Ovary (tissue), 3 donors: ENCODE results near the gene CTBP2.

Experiments used
- EP300 ChIP-seq: sonication (generic); formaldehyde crosslinking; IDR thresholded peaks from one replicate; pipeline ENCODE4 v1.6.1; 2017; ENCODE audit warnings: antibody characterized with exemption
- POLR2A ChIP-seq: fragments of 450-650 bp; IDR thresholded peaks from one replicate; pipeline ENCODE4 v1.6.1; 2017; ENCODE audit warnings: antibody characterized with exemption, mild to moderate bottlenecking, moderate library complexity
- TF ChIP-seq, protein P1 (sequence below), 3 donors: fragments of 450-650 bp in 2 of 3; fragments of 200-600 bp in 1 of 3; IDR thresholded peaks; one replicate each; pipeline versions ENCODE4 v1.5.1 to v1.8.0; 2016 to 2022; ENCODE audit warnings: antibody characterized with exemption in 3 of 3, mild to moderate bottlenecking in 1 of 3
- donor health status: DM: no; HTN: no; CAD: no.

DNA sequence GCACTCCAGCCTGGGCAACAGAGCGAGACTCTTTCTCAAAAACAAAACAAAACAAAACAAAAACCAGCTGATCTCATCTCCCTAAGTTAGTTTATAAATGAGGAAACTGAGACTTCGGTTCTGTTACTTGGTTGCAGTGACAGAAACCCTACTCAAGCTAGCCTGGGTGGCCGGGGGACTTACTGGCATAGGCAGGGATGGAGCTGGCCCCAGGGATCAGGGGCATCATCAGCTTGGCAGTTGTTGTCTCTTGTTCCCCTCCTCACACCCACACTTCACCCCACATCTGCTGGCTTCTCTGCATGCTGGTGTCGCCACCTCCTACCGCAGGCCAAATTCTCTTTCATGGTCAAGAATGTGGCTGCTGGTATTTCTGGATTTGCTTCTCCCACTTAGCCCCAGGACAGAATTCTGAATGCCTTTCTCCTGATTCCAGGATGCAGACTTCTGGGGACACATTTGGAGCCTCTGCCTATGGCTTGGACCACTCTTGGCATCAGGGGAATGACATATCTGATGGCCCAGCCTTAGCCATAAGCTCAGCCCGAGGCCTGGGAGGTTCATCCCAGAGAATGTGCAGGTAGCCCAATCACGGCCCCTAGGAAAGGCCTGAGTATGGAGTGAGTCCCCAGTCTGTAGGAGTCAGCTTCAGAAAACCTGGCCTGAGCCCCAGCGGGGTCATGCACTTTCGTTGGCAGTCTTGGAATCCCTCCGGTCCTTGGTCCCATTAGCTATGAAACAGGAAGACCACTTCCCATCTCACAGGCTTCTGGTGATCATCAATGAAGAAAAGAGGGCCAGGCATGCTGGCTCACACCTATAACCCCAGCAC is 41.6 kb upstream of the CTBP2 start:
- TF ChIP-seq, protein P1, sequence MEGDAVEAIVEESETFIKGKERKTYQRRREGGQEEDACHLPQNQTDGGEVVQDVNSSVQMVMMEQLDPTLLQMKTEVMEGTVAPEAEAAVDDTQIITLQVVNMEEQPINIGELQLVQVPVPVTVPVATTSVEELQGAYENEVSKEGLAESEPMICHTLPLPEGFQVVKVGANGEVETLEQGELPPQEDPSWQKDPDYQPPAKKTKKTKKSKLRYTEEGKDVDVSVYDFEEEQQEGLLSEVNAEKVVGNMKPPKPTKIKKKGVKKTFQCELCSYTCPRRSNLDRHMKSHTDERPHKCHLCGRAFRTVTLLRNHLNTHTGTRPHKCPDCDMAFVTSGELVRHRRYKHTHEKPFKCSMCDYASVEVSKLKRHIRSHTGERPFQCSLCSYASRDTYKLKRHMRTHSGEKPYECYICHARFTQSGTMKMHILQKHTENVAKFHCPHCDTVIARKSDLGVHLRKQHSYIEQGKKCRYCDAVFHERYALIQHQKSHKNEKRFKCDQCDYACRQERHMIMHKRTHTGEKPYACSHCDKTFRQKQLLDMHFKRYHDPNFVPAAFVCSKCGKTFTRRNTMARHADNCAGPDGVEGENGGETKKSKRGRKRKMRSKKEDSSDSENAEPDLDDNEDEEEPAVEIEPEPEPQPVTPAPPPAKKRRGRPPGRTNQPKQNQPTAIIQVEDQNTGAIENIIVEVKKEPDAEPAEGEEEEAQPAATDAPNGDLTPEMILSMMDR (IDR thresholded peaks at IDR 0.05): no peak
- TF ChIP-seq POLR2A: no peak
- TF ChIP-seq EP300: no peak
